Neural cell (in vitro differentiated cells): ENCODE measurements around the gene QPRT. TPM values are rescaled to one million over a fixed set of nuclear protein-coding genes. Genes with fewer than 3 reads are reported as not detected.
"Not testable (repeated sequence)": the region's sequence is repeated elsewhere in the genome, so short reads cannot be mapped to it uniquely, and the experiment has no call there.

Experiments used
- H2AFZ ChIP-seq: fragments of 200-600, 300-800 bp; sonication (generic), shearing (Covaris generic); 2 replicates; pipeline ENCODE4 v1.6.0; 2014; ENCODE audit warnings: low read depth, mild to moderate bottlenecking, antibody characterized with exemption, low read length, moderate library complexity
- H3F3A ChIP-seq: fragments of 200-600 bp; shearing (Covaris generic); 2 replicates; pipeline ENCODE4 v1.6.1; 2016; ENCODE audit warnings: mild to moderate bottlenecking, moderate library complexity, mixed read lengths, antibody characterized with exemption, low read length; ENCODE audit not compliant: insufficient read depth, poor library complexity, severe bottlenecking
- H3K27ac ChIP-seq: fragments of 200-600, 300-800 bp; sonication (generic), shearing (Covaris generic); 2 replicates; pipeline ENCODE4 v1.5.1; 2014; ENCODE audit warnings: mild to moderate bottlenecking, low read length, moderate library complexity
- H3K27me3 ChIP-seq: fragments of 300-800, 200-600 bp; sonication (generic), shearing (Covaris generic); 2 replicates; pipeline ENCODE4 v1.6.0; 2014; ENCODE audit warnings: mild to moderate bottlenecking, low read depth, low read length, moderate library complexity; ENCODE audit not compliant: insufficient read depth
- H3K36me3 ChIP-seq: fragments of 300-800, 200-600 bp; sonication (generic), shearing (Covaris generic); 2 replicates; pipeline ENCODE4 v1.5.1; 2014; ENCODE audit warnings: mild to moderate bottlenecking, antibody characterized with exemption, low read length, moderate library complexity; ENCODE audit not compliant: insufficient read depth
- H3K4me2 ChIP-seq: fragments of 300-800, 200-600 bp; sonication (generic), shearing (Covaris generic); 2 replicates; pipeline ENCODE4 v1.6.0; 2014; ENCODE audit warnings: mild to moderate bottlenecking, low read length
- H3K4me3 ChIP-seq: fragments of 300-800, 200-600 bp; sonication (generic), shearing (Covaris generic); 2 replicates; pipeline ENCODE4 v1.5.1; 2014; ENCODE audit warnings: mild to moderate bottlenecking, low read length, moderate library complexity
- H3K79me2 ChIP-seq: fragments of 200-600 bp; shearing (Covaris generic); replicated peaks from 2 replicates; pipeline ENCODE4 v1.6.0; 2014; ENCODE audit warnings: mild to moderate bottlenecking, low read length, moderate library complexity; ENCODE audit not compliant: insufficient read depth
- H3K9ac ChIP-seq: fragments of 300-800, 200-600 bp; sonication (generic), shearing (Covaris generic); 2 replicates; pipeline ENCODE4 v1.6.1; 2016; ENCODE audit warnings: mild to moderate bottlenecking, low read length, mixed read lengths
- H3K9me2 ChIP-seq: fragments of 200-600 bp; shearing (Covaris generic); 2 replicates; pipeline ENCODE4 v1.6.1; 2016; ENCODE audit warnings: mild to moderate bottlenecking, low read length, mixed read lengths; ENCODE audit not compliant: insufficient read depth
- H3K9me3 ChIP-seq: fragments of 200-600, 300-800 bp; sonication (generic), shearing (Covaris generic); 2 replicates; pipeline ENCODE4 v1.6.1; 2016; ENCODE audit warnings: mild to moderate bottlenecking, mixed run types, low read length, moderate library complexity, mixed read lengths
- H4K20me1 ChIP-seq: fragments of 200-600 bp; shearing (Covaris generic); 2 replicates; pipeline ENCODE4 v1.6.1; 2016; ENCODE audit warnings: mild to moderate bottlenecking, mixed run types; ENCODE audit not compliant: insufficient read depth
- EP300 ChIP-seq: fragments of 450-650 bp; conservative IDR thresholded peaks from 2 replicates; pipeline ENCODE4 v1.6.1; 2014; ENCODE audit warnings: antibody characterized with exemption, mild to moderate bottlenecking, moderate library complexity; ENCODE audit not compliant: poor library complexity, severe bottlenecking
- EZH2 ChIP-seq: fragments of 200-600, 300-800 bp; shearing (Covaris generic), sonication (generic); IDR thresholded peaks from 2 replicates; pipeline ENCODE4 v1.6.1; 2014; ENCODE audit warnings: antibody characterized with exemption, low read length, borderline replicate concordance, mild to moderate bottlenecking; ENCODE audit not compliant: insufficient read depth, poor library complexity, severe bottlenecking
- MXI1 ChIP-seq: fragments of 450-650 bp; conservative IDR thresholded peaks from 2 replicates; pipeline ENCODE4 v1.6.1; 2014; ENCODE audit warnings: antibody characterized with exemption, mild to moderate bottlenecking; ENCODE audit not compliant: poor library complexity, severe bottlenecking
- POLR2AphosphoS5 ChIP-seq: IDR thresholded peaks from 2 replicates; pipeline ENCODE4 v1.6.1; 2012
- RAD21 ChIP-seq: fragments of 450-650 bp; conservative IDR thresholded peaks from 2 replicates; pipeline ENCODE4 v1.6.1; 2014; ENCODE audit warnings: antibody characterized with exemption, mild to moderate bottlenecking, moderate library complexity
- SMC3 ChIP-seq: fragments of 450-650 bp; conservative IDR thresholded peaks from 2 replicates; pipeline ENCODE4 v1.6.1; 2014; ENCODE audit warnings: antibody characterized with exemption, mild to moderate bottlenecking, moderate library complexity; ENCODE audit not compliant: poor library complexity
- TAF1 ChIP-seq: IDR thresholded peaks from 2 replicates; pipeline ENCODE4 v1.6.1; 2012; ENCODE audit warnings: low read depth
- polyA plus RNA-seq: library from polyadenylated mRNA; depleted of rRNA; stranded (reverse); fragments of >200 nt; gene quantifications from 2 replicates; pipeline ENCODE4 v1.2.3, GENCODE V29; 2014
- TF ChIP-seq, protein P1 (sequence below): fragments of 450-650 bp; IDR thresholded peaks from 2 replicates; pipeline ENCODE4 v1.5.1; 2014; ENCODE audit warnings: antibody characterized with exemption, mild to moderate bottlenecking, moderate library complexity; ENCODE audit not compliant: poor library complexity, severe bottlenecking
- TF ChIP-seq, protein P2 (sequence below): IDR thresholded peaks from 2 replicates; pipeline ENCODE4 v1.6.1; 2012; ENCODE audit warnings: borderline replicate concordance

QPRT gene
- polyA plus RNA-seq, 1 donor from 2014 or later = 2.7 TPM

DNA sequence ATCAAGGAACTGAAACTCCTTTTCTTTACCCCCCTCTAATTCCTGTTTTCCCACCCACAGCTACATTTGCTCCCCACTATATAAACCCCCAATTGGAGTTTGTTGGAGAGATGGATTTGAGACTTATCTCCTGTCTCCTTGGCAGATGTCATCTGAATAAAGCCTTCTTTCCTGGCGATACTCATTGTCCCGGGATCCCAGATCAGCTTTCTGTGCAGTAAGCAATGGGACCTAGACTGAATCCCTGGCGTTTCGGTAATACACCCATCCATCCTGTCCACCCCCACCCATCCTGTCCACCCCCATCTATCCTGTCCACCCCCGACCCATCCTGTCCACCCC, 22.2 kb downstream of the QPRT start:
- TF ChIP-seq SMC3 = no peak

DNA sequence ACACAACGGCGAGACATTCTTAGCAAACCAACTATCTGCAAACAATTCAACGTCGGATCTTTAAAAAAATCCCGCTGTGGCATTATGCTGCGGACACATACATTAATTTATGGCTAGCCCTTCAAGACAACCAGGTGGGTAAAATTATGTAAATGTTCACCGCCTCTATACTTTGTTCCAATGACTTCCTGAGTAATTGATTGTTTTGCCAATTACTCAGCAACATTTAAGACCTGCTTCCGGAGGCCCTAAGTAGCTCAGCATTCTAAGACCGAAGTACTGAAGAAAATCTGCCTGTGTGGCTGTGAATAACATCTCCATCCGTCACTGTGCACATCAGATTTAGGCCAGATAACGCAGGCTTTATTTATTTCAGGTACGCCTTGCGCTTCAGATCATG, 23.3 kb downstream of the QPRT start:
- H3K9me3 ChIP-seq = no peaks in the 10 kb centered on the region
- no peaks in the 10 kb centered on the region for H3K9me2 ChIP-seq
- H4K20me1 ChIP-seq = no peaks in the 10 kb centered on the region
- no peak overlapping the region for H3K4me2 ChIP-seq
- no peak overlapping the region for H3K27ac ChIP-seq
- no peaks in the 10 kb centered on the region for H3K79me2 ChIP-seq
- no peak overlapping the region for H3K4me3 ChIP-seq
- no peaks in the 10 kb centered on the region for H3K36me3 ChIP-seq
- no peak overlapping the region for H2AFZ ChIP-seq
- no peak overlapping the region for H3K9ac ChIP-seq
- H3F3A ChIP-seq = no peaks in the 10 kb centered on the region
- H3K27me3 ChIP-seq = no peaks in the 10 kb centered on the region
- no peak for TF ChIP-seq EZH2
- TF ChIP-seq RAD21 = no peak

More for the DNA sequence above, 22.2 kb downstream of the QPRT start:
- Histone ChIP-seq H3K36me3 (no peaks in the 10 kb centered on the region), H3K9ac (no peak overlapping the region), H3K4me3 (no peak overlapping the region), H3K27me3 (no peaks in the 10 kb centered on the region), H2AFZ (no peak overlapping the region), H3K9me2 (no peaks in the 10 kb centered on the region), H4K20me1 (no peaks in the 10 kb centered on the region), H3K79me2 (no peaks in the 10 kb centered on the region), H3K27ac (no peak overlapping the region), H3K9me3 (no peaks in the 10 kb centered on the region), H3K4me2 (no peak overlapping the region), H3F3A (no peaks in the 10 kb centered on the region)

DNA sequence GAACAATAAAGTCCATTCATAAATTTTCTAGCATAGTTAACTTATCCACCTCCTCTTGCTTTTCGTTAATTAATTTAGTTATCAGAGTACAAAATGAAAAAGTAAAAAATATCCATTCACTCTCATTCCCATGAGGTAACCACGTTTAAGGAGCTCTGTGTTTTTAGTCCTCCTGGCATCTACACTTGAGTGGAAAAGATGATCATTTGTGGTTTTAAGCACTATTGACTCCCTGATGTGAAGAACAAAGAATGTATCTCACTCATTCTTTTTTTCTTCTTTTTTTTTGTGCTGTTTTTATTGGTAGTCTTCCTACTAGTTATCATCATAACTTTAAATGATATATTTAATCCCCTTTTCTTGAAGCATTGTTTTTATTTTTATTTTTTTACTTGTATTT, 26.1 kb downstream of the QPRT start:
- Histone ChIP-seq H3K9me2 (no peaks in the 10 kb centered on the region), H3K36me3 (no peaks in the 10 kb centered on the region), H4K20me1 (no peaks in the 10 kb centered on the region), H2AFZ (no peak overlapping the region), H3K4me3 (no peak overlapping the region), H3K4me2 (no peak overlapping the region), H3K9me3 (no peaks in the 10 kb centered on the region), H3K27me3 (no peaks in the 10 kb centered on the region), H3K9ac (no peak overlapping the region), H3K79me2 (no peaks in the 10 kb centered on the region), H3K27ac (no peak overlapping the region), H3F3A (no peaks in the 10 kb centered on the region)
- no peak for TF ChIP-seq SMC3
- TF ChIP-seq POLR2AphosphoS5 = no peak
- no peak for TF ChIP-seq MXI1
- TF ChIP-seq, protein P1, sequence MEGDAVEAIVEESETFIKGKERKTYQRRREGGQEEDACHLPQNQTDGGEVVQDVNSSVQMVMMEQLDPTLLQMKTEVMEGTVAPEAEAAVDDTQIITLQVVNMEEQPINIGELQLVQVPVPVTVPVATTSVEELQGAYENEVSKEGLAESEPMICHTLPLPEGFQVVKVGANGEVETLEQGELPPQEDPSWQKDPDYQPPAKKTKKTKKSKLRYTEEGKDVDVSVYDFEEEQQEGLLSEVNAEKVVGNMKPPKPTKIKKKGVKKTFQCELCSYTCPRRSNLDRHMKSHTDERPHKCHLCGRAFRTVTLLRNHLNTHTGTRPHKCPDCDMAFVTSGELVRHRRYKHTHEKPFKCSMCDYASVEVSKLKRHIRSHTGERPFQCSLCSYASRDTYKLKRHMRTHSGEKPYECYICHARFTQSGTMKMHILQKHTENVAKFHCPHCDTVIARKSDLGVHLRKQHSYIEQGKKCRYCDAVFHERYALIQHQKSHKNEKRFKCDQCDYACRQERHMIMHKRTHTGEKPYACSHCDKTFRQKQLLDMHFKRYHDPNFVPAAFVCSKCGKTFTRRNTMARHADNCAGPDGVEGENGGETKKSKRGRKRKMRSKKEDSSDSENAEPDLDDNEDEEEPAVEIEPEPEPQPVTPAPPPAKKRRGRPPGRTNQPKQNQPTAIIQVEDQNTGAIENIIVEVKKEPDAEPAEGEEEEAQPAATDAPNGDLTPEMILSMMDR = no peak
- no peak for TF ChIP-seq EZH2
- TF ChIP-seq RAD21 = no peak
- no peak for TF ChIP-seq EP300
- TF ChIP-seq TAF1 = no peak
- TF ChIP-seq, protein P2, sequence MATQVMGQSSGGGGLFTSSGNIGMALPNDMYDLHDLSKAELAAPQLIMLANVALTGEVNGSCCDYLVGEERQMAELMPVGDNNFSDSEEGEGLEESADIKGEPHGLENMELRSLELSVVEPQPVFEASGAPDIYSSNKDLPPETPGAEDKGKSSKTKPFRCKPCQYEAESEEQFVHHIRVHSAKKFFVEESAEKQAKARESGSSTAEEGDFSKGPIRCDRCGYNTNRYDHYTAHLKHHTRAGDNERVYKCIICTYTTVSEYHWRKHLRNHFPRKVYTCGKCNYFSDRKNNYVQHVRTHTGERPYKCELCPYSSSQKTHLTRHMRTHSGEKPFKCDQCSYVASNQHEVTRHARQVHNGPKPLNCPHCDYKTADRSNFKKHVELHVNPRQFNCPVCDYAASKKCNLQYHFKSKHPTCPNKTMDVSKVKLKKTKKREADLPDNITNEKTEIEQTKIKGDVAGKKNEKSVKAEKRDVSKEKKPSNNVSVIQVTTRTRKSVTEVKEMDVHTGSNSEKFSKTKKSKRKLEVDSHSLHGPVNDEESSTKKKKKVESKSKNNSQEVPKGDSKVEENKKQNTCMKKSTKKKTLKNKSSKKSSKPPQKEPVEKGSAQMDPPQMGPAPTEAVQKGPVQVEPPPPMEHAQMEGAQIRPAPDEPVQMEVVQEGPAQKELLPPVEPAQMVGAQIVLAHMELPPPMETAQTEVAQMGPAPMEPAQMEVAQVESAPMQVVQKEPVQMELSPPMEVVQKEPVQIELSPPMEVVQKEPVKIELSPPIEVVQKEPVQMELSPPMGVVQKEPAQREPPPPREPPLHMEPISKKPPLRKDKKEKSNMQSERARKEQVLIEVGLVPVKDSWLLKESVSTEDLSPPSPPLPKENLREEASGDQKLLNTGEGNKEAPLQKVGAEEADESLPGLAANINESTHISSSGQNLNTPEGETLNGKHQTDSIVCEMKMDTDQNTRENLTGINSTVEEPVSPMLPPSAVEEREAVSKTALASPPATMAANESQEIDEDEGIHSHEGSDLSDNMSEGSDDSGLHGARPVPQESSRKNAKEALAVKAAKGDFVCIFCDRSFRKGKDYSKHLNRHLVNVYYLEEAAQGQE = no peak

DNA sequence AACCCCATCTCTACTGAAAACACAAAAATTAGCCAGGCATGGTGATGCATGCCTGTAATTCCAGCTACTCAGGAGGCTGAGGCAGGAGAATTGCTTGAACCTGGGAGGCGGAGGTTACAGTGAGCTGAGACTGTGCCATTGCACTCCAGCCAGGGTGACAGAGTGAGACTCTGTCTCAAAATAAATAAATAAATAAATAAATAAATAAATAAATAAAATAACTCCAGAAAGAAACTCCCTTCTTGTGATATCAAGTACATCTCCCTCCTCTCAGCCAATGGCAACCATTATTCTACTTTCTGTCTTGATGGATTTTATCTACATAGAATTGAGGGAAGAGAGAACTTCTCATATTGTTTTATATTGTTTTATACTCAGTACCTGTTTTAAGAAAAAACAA, 28.2 kb downstream of the QPRT start:
- not testable (repeated sequence) for H3K9me2 ChIP-seq, H3K36me3 ChIP-seq, H3K9me3 ChIP-seq, H2AFZ ChIP-seq, H3K4me2 ChIP-seq, H3K27me3 ChIP-seq, H4K20me1 ChIP-seq, H3F3A ChIP-seq, H3K4me3 ChIP-seq, H3K9ac ChIP-seq, H3K27ac ChIP-seq, H3K79me2 ChIP-seq
